Lower leg skin (tissue), 3 donors: ENCODE data around the gene OSBPL2.

Source experiments
- POLR2A ChIP-seq, 2 donors: fragments of 450-650 bp; IDR thresholded peaks; one replicate each; pipeline ENCODE4 v1.6.1; 2016 to 2017; ENCODE audit warnings: antibody characterized with exemption in 2 of 2, mild to moderate bottlenecking in 1 of 2, moderate library complexity in 1 of 2
- TF ChIP-seq, protein P1 (sequence below), 3 donors: fragments of 450-650 bp; IDR thresholded peaks; one replicate each; pipeline ENCODE4 v1.5.1; 2016; ENCODE audit warnings: antibody characterized with exemption in 3 of 3, mild to moderate bottlenecking in 3 of 3, moderate library complexity in 2 of 3

DNA sequence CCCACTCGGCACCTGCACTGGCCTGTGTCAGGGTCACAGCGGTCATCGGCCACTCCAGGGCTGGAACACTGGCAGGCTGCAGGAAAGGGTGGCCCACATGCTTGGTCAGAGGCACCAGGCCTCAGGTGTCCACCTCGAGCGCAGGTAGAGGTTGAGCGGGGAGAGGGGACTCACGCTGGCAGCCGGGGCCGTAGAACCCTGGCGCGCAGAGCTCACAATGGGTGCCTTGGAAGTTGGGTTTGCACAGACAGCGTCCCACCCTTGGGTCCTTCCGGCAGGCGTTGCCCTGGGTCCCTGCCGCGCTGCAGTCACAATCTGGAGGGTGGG, 99.9 kb downstream of the OSBPL2 start:
- TF ChIP-seq, protein P1, sequence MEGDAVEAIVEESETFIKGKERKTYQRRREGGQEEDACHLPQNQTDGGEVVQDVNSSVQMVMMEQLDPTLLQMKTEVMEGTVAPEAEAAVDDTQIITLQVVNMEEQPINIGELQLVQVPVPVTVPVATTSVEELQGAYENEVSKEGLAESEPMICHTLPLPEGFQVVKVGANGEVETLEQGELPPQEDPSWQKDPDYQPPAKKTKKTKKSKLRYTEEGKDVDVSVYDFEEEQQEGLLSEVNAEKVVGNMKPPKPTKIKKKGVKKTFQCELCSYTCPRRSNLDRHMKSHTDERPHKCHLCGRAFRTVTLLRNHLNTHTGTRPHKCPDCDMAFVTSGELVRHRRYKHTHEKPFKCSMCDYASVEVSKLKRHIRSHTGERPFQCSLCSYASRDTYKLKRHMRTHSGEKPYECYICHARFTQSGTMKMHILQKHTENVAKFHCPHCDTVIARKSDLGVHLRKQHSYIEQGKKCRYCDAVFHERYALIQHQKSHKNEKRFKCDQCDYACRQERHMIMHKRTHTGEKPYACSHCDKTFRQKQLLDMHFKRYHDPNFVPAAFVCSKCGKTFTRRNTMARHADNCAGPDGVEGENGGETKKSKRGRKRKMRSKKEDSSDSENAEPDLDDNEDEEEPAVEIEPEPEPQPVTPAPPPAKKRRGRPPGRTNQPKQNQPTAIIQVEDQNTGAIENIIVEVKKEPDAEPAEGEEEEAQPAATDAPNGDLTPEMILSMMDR (IDR thresholded peaks at IDR 0.05), result no peak
- no peak for TF ChIP-seq POLR2A (IDR thresholded peaks at IDR 0.05)
